MV-4-11 (cell line): ENCODE results near the gene ANO2.

Experiments used
- DNase-seq: peaks from one replicate; lab custom pipeline; 2025; lab: John Stamatoyannopoulos, UW

The ANO2 gene

GRCh38 chr12:5778821-5779220, 166.2 kb downstream of the ANO2 start:
- no peak for DNase-seq

GRCh38 chr12:5777451-5777850, 167.6 kb downstream of the ANO2 start:
- DNase-seq, result no peak

GRCh38 chr12:5776091-5776490, 169.0 kb downstream of the ANO2 start:
- DNase-seq, result no peak

- DNase-seq, result no peak
Observed at GRCh38 chr12:5773550-5773949, 171.5 kb downstream of the ANO2 start.

- no peak for DNase-seq
Observed at GRCh38 chr12:5771756-5772155, 173.3 kb downstream of the ANO2 start.

- no peak for DNase-seq
Observed at GRCh38 chr12:5770727-5771126, 174.3 kb downstream of the ANO2 start.

- no peak for DNase-seq
Observed at GRCh38 chr12:5768581-5769196, 176.4 kb downstream of the ANO2 start.

- no peak for DNase-seq
Observed at GRCh38 chr12:5768171-5768570, 176.9 kb downstream of the ANO2 start.

- DNase-seq, result no peak
Observed at GRCh38 chr12:5758347-5758746, 186.7 kb downstream of the ANO2 start.

GRCh38 chr12:5756338-5756842, 188.7 kb downstream of the ANO2 start:
- DNase-seq, result no peak

GRCh38 chr12:5748027-5748426, 197.0 kb downstream of the ANO2 start:
- no peak for DNase-seq

GRCh38 chr12:5746917-5747316, 198.1 kb downstream of the ANO2 start:
- no peak for DNase-seq

- no peak for DNase-seq
Observed at GRCh38 chr12:5746036-5746908, 198.8 kb downstream of the ANO2 start.

GRCh38 chr12:5745251-5745888, 199.7 kb downstream of the ANO2 start:
- DNase-seq, result peak; percentile 18

GRCh38 chr12:5742258-5742657, 202.8 kb downstream of the ANO2 start:
- no peak for DNase-seq

GRCh38 chr12:5739917-5740316, 205.1 kb downstream of the ANO2 start:
- DNase-seq, result no peak

- no peak for DNase-seq
Observed at GRCh38 chr12:5737778-5738177, 207.3 kb downstream of the ANO2 start.

- no peak for DNase-seq
Observed at GRCh38 chr12:5736527-5736926, 208.5 kb downstream of the ANO2 start.

- no peak for DNase-seq
Observed at GRCh38 chr12:5736016-5736415, 209.0 kb downstream of the ANO2 start.

- DNase-seq, result no peak
Observed at GRCh38 chr12:5733916-5734315, 211.1 kb downstream of the ANO2 start.

- DNase-seq, result no peak
Observed at GRCh38 chr12:5733136-5733755, 211.8 kb downstream of the ANO2 start.

- DNase-seq, result no peak
Observed at GRCh38 chr12:5730962-5731361, 214.1 kb downstream of the ANO2 start.
